K562 (cell line): ENCODE results near the gene CLHC1. TPM values are rescaled to one million over a fixed set of nuclear protein-coding genes. Genes with fewer than 3 reads are reported as not detected.

Source experiments
- DNMT1 ChIP-seq: fragments of 450-650 bp; IDR thresholded peaks from 2 replicates; pipeline ENCODE4 v1.6.1; 2016; ENCODE audit warnings: antibody characterized with exemption, mild to moderate bottlenecking
- HDAC8 ChIP-seq: fragments of 450-650 bp; IDR thresholded peaks from 2 replicates; pipeline ENCODE4 v1.6.1; 2016; ENCODE audit warnings: mild to moderate bottlenecking, missing genetic modification characterization, moderate library complexity, missing compliant biosample characterization
- HMG20B ChIP-seq: fragments of 250-450 bp; sonication (Bioruptor Pico); IDR thresholded peaks from 2 replicates; pipeline ENCODE4 v1.5.0; 2021; ENCODE audit warnings: mild to moderate bottlenecking
- IRF2 ChIP-seq: sonication (generic); formaldehyde crosslinking; IDR thresholded peaks from 2 replicates; pipeline ENCODE4 v1.8.1; 2022; ENCODE audit warnings: mild to moderate bottlenecking, missing genetic modification reagents
- MIER1 ChIP-seq: fragments of 450-650 bp; IDR thresholded peaks from 2 replicates; pipeline ENCODE4 v1.6.1; 2016; ENCODE audit warnings: antibody characterized with exemption, mild to moderate bottlenecking, low read depth
- NFE2 ChIP-seq: IDR thresholded peaks from 2 replicates; pipeline ENCODE4 v1.6.1; 2014; ENCODE audit warnings: antibody characterized with exemption, low read depth
- POLR2B ChIP-seq: fragments of 450-650 bp; IDR thresholded peaks from 2 replicates; pipeline ENCODE4 v1.6.1; 2018; ENCODE audit warnings: low read depth; ENCODE audit not compliant: partially characterized antibody
- SNIP1 ChIP-seq: fragments of 450-650 bp; IDR thresholded peaks from 2 replicates; pipeline ENCODE4 v1.7.1; 2017; ENCODE audit warnings: low read depth, mild to moderate bottlenecking
- SP1 ChIP-seq: sonication (generic); formaldehyde crosslinking; IDR thresholded peaks from 2 replicates; pipeline ENCODE4 v1.8.1; 2022; ENCODE audit warnings: mild to moderate bottlenecking, missing genetic modification reagents
- ZFPM2 ChIP-seq: fragments of 250-450 bp; sonication (Bioruptor Pico); IDR thresholded peaks from 2 replicates; pipeline ENCODE4 v1.5.1; 2022; ENCODE audit warnings: mild to moderate bottlenecking
- ZNF212 ChIP-seq: fragments of 450-650 bp; formaldehyde crosslinking; IDR thresholded peaks from 2 replicates; pipeline ENCODE4 v1.4.0; 2020; ENCODE audit warnings: mild to moderate bottlenecking
- ZNF668 ChIP-seq: fragments of 250-450 bp; sonication (Bioruptor Pico); IDR thresholded peaks from 2 replicates; pipeline ENCODE4 v1.8.0; 2022; ENCODE audit warnings: mild to moderate bottlenecking, inconsistent platforms
- ZNF766 ChIP-seq: fragments of 200-800 bp; sonication (Bioruptor generic); conservative IDR thresholded peaks from 2 replicates; pipeline ENCODE4 v1.6.1; 2016; ENCODE audit warnings: missing genetic modification characterization, missing compliant biosample characterization
- polyA plus RNA-seq, 8 experiments: library from polyadenylated mRNA; depleted of rRNA in 4 of 8; stranded (reverse) in 5 of 8; unstranded in 3 of 8; fragments of >200 nt; fragmentation: Nextera tagmentation in 2 of 8; fragmentation: Illumina TruSeq in 1 of 8; extraction: Ambion mirVana in 2 of 8; extraction: Trizol in 1 of 8; gene quantifications; 2 replicates each; pipeline versions ENCODE4 v1.2.1 to v1.2.3, GENCODE V29; 2011 to 2014; ENCODE audit warnings: inconsistent platforms in 1 of 8, missing spikeins in 1 of 8
- total RNA-seq, 7 experiments: library from RNA; depleted of rRNA in 6 of 7; stranded (reverse); fragments of >200 nt in 6 of 7; fragmentation: Illumina TruSeq in 2 of 7; extraction: Trizol in 2 of 7; gene quantifications; 2 replicates each; pipeline versions ENCODE4 v1.2.1 to v1.2.3, GENCODE V29; 2011 to 2021; ENCODE audit warnings: low replicate concordance in 1 of 7
- TF ChIP-seq, protein P1 (sequence below): conservative IDR thresholded peaks from 2 replicates; pipeline ENCODE4 v1.6.1; 2011; ENCODE audit warnings: low read depth, mild to moderate bottlenecking, low read length; ENCODE audit not compliant: control insufficient read depth
- TF ChIP-seq, protein P2 (sequence below): fragments of 450-650 bp; formaldehyde crosslinking; IDR thresholded peaks from 2 replicates; pipeline ENCODE4 v1.4.0; 2022; ENCODE audit warnings: missing genetic modification characterization
- TF ChIP-seq, protein P3 (sequence below): IDR thresholded peaks from 2 replicates; pipeline ENCODE4 v1.6.1; 2016; ENCODE audit warnings: missing genetic modification characterization, missing compliant biosample characterization
- TF ChIP-seq, protein P4 (sequence below): sonication (generic); formaldehyde crosslinking; IDR thresholded peaks from 2 replicates; pipeline ENCODE4 v1.8.0; 2022; ENCODE audit warnings: mild to moderate bottlenecking, missing genetic modification reagents
- TF ChIP-seq, protein P5 (sequence below): sonication (generic); formaldehyde crosslinking; IDR thresholded peaks from 2 replicates; pipeline ENCODE4 v1.4.0; 2020; ENCODE audit warnings: mild to moderate bottlenecking, missing genetic modification reagents

CLHC1 gene
- total and polyA plus RNA-seq, 9 of the 15 experiments (the other 6 are each of a cell fraction or from before 2014, with no cell fraction given), result 3.7 to 14.3 (median 8.6) TPM

DNA sequence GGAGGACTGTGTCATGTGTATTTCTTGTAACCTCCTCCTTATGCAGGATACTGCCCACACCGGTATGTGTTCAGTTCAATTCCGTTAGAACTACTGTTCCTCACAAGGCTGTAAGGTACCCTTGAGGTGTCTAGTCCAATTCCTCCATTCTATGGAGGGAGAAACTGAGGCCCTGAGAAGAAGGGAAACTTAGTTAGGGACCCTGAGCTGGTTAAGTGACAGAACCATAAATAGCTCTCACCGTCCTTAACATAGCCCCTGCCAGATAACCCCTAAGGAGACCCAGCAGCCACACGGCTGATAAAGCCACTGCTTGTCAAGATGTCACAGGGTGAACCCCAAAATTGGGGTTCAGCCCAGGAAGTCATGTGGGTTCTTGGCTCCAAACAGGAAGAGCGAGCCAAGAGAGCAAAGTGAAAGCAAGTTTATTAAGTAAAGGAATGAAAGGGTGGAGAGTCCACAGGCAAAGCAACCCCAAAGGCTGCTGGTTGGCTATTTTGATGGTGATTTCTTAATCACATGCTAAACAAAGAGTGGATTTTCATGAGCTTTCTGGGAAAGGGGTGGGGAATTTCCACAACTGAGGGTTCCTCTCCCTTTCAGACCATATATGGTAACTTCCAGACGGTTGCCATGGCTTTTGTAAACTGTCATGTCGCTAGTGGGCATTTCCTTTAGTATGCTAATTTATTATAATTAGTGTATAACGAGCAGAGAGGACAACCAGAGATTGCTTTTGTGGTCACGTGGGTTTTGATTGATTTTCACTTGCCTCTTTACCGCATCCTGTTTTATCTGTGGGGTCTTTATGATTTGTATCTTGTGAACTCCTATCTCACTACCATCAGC, 98.4 kb downstream of the CLHC1 start (continued):
- no peak for TF ChIP-seq ZNF668
- TF ChIP-seq ZFPM2 (CRISPR knock-in tag), result no peak
- TF ChIP-seq, protein P1, sequence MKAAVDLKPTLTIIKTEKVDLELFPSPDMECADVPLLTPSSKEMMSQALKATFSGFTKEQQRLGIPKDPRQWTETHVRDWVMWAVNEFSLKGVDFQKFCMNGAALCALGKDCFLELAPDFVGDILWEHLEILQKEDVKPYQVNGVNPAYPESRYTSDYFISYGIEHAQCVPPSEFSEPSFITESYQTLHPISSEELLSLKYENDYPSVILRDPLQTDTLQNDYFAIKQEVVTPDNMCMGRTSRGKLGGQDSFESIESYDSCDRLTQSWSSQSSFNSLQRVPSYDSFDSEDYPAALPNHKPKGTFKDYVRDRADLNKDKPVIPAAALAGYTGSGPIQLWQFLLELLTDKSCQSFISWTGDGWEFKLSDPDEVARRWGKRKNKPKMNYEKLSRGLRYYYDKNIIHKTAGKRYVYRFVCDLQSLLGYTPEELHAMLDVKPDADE, result no peak
- no peak for TF ChIP-seq DNMT1
- TF ChIP-seq NFE2, result no peak
- no peak for TF ChIP-seq MIER1
- TF ChIP-seq, protein P2, sequence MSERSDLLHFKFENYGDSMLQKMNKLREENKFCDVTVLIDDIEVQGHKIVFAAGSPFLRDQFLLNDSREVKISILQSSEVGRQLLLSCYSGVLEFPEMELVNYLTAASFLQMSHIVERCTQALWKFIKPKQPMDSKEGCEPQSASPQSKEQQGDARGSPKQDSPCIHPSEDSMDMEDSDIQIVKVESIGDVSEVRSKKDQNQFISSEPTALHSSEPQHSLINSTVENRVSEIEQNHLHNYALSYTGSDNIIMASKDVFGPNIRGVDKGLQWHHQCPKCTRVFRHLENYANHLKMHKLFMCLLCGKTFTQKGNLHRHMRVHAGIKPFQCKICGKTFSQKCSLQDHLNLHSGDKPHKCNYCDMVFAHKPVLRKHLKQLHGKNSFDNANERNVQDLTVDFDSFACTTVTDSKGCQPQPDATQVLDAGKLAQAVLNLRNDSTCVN (CRISPR knock-in tag), result no peak
- TF ChIP-seq, protein P3, sequence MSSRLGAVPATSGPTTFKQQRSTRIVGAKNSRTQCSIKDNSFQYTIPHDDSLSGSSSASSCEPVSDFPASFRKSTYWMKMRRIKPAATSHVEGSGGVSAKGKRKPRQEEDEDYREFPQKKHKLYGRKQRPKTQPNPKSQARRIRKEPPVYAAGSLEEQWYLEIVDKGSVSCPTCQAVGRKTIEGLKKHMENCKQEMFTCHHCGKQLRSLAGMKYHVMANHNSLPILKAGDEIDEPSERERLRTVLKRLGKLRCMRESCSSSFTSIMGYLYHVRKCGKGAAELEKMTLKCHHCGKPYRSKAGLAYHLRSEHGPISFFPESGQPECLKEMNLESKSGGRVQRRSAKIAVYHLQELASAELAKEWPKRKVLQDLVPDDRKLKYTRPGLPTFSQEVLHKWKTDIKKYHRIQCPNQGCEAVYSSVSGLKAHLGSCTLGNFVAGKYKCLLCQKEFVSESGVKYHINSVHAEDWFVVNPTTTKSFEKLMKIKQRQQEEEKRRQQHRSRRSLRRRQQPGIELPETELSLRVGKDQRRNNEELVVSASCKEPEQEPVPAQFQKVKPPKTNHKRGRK (tag), result no peak
- TF ChIP-seq HMG20B (CRISPR knock-in tag), result no peak
- no peak for TF ChIP-seq POLR2B
- no peak for TF ChIP-seq IRF2 (CRISPR knock-in tag)
- TF ChIP-seq ZNF212 (CRISPR knock-in tag), result no peak
- peak; percentile 69; the same call in 1 of the 2 replicates for TF ChIP-seq ZNF766 (CRISPR knock-in tag)
- TF ChIP-seq SNIP1, result no peak
- TF ChIP-seq HDAC8 (tag), result no peak
- no peak for TF ChIP-seq SP1 (CRISPR knock-in tag)
- TF ChIP-seq, protein P4, sequence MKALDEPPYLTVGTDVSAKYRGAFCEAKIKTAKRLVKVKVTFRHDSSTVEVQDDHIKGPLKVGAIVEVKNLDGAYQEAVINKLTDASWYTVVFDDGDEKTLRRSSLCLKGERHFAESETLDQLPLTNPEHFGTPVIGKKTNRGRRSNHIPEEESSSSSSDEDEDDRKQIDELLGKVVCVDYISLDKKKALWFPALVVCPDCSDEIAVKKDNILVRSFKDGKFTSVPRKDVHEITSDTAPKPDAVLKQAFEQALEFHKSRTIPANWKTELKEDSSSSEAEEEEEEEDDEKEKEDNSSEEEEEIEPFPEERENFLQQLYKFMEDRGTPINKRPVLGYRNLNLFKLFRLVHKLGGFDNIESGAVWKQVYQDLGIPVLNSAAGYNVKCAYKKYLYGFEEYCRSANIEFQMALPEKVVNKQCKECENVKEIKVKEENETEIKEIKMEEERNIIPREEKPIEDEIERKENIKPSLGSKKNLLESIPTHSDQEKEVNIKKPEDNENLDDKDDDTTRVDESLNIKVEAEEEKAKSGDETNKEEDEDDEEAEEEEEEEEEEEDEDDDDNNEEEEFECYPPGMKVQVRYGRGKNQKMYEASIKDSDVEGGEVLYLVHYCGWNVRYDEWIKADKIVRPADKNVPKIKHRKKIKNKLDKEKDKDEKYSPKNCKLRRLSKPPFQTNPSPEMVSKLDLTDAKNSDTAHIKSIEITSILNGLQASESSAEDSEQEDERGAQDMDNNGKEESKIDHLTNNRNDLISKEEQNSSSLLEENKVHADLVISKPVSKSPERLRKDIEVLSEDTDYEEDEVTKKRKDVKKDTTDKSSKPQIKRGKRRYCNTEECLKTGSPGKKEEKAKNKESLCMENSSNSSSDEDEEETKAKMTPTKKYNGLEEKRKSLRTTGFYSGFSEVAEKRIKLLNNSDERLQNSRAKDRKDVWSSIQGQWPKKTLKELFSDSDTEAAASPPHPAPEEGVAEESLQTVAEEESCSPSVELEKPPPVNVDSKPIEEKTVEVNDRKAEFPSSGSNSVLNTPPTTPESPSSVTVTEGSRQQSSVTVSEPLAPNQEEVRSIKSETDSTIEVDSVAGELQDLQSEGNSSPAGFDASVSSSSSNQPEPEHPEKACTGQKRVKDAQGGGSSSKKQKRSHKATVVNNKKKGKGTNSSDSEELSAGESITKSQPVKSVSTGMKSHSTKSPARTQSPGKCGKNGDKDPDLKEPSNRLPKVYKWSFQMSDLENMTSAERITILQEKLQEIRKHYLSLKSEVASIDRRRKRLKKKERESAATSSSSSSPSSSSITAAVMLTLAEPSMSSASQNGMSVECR (CRISPR knock-in tag), result no peak
- TF ChIP-seq, protein P5, sequence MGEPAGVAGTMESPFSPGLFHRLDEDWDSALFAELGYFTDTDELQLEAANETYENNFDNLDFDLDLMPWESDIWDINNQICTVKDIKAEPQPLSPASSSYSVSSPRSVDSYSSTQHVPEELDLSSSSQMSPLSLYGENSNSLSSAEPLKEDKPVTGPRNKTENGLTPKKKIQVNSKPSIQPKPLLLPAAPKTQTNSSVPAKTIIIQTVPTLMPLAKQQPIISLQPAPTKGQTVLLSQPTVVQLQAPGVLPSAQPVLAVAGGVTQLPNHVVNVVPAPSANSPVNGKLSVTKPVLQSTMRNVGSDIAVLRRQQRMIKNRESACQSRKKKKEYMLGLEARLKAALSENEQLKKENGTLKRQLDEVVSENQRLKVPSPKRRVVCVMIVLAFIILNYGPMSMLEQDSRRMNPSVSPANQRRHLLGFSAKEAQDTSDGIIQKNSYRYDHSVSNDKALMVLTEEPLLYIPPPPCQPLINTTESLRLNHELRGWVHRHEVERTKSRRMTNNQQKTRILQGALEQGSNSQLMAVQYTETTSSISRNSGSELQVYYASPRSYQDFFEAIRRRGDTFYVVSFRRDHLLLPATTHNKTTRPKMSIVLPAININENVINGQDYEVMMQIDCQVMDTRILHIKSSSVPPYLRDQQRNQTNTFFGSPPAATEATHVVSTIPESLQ, result no peak
